Activated naive CD8-positive, alpha-beta T cell (primary cell): Measurements from ENCODE around the gene STMN1.
"Not testable (repeated sequence)": the region's sequence is repeated elsewhere in the genome, so short reads cannot be mapped to it uniquely, and the experiment has no call there.

Experiments
- H3K27ac Mint-ChIP-seq: one replicate; pipeline ENCODE4 v1.8.0; 2021; ENCODE audit warnings: mixed read lengths
- H3K27me3 Mint-ChIP-seq: one replicate; pipeline ENCODE4 v1.8.0; 2021; ENCODE audit warnings: mixed read lengths
- H3K36me3 Mint-ChIP-seq: one replicate; pipeline ENCODE4 v1.8.0; 2021; ENCODE audit warnings: mixed read lengths
- H3K4me1 Mint-ChIP-seq: one replicate; pipeline ENCODE4 v1.8.0; 2021; ENCODE audit warnings: low read depth, mixed read lengths
- H3K4me3 Mint-ChIP-seq: one replicate; pipeline ENCODE4 v1.8.0; 2021; ENCODE audit warnings: mild to moderate bottlenecking, mixed read lengths
- H3K9me3 Mint-ChIP-seq: one replicate; pipeline ENCODE4 v1.8.0; 2021; ENCODE audit warnings: low read depth, mixed read lengths

STMN1 gene

GRCh38 chr1:25905680-25906643 lies at the start of gene STMN1:
Gene STMN1 (minus strand): TSS chr1:25906419. CDS start chr1:25904676, 1,743 bp downstream.
- Mint-ChIP-seq H3K27me3 (no peaks in the 10 kb centered on the region), H3K27ac (peak within 1 kb of the TSS; percentile 86), H3K4me1 (peaks cover 27% of the 10 kb centered on the region), H3K9me3 (no peaks in the 10 kb centered on the region), H3K36me3 (peaks cover 1% of the 10 kb centered on the region), H3K4me3 (peak within 1 kb of the TSS; percentile 91)

GRCh38 chr1:25955553-25955952 lies 49.3 kb upstream of the STMN1 start:
- H3K27ac Mint-ChIP-seq, result no peak overlapping the region

DNA sequence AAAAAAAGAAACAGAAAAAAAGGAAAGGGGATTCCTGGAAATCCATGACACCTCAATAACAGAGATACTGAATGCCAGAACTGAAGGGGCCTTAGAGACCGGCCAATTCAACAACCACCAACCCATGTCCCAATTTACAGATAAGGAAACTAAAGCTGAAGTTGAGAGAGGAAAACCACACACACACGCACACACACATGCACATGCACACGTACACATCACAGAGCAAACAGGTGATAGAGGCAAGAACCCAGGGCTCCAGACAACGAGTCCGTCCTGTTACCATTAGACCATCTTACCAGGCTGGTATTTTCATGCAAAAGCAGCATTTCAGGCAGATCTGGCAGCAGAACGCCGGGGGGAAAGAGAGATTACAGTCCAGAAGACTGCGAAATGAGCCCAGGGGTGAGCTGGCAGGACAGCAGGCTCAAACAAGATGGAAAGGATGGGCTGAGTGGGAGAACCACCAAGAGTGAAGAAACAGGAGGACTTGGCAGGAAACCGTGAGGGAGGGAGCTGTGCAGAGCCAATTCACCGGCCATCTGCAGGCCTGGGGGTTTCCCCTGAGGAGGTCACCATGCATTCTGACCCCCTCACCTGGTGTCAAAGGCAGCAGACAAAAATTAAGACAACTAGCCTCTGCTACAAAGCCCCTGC lies 48.2 kb upstream of the STMN1 start:
- no peaks in the 10 kb centered on the region for H3K9me3 Mint-ChIP-seq
- H3K27ac Mint-ChIP-seq, result no peak overlapping the region
- H3K4me3 Mint-ChIP-seq, result no peak overlapping the region
- H3K36me3 Mint-ChIP-seq, result peaks cover 6% of the 10 kb centered on the region
- H3K4me1 Mint-ChIP-seq, result peaks cover 2% of the 10 kb centered on the region
- no peaks in the 10 kb centered on the region for H3K27me3 Mint-ChIP-seq

More at GRCh38 chr1:25955553-25955952, 49.3 kb upstream of the STMN1 start:
- peaks cover 10% of the 10 kb centered on the region for H3K36me3 Mint-ChIP-seq
- H3K4me3 Mint-ChIP-seq, result no peak overlapping the region
- peaks cover 2% of the 10 kb centered on the region for H3K4me1 Mint-ChIP-seq
- H3K9me3 Mint-ChIP-seq, result no peaks in the 10 kb centered on the region
- no peaks in the 10 kb centered on the region for H3K27me3 Mint-ChIP-seq

DNA sequence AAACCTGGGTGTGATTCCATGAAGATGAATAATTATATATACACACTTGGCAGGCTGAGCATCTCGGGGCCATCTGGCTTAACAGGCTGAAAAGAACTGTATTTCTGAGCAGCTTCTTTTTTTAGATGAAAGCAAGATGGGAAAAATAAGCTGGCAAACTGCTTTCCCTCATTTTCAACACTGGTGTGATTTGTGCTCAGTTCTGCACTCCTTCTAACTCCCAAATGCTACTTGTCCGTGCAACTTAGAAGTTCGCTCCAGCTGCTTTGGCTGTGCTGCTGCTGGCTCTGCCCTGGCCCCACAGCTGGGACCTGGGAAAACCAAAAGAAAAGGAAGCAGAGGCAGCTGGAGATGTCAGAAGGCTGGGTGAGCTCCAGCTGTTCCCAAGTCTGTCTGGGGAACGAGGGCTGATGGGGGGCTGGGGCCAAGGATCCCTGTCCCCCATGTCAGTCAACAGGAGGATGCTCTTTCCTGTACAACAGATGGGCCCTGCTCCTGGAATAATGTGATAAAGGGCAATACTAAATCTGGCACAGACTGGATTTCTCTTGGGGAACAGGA lies 46.7 kb upstream of the STMN1 start:
- Mint-ChIP-seq H3K4me3 (no peak overlapping the region), H3K9me3 (no peaks in the 10 kb centered on the region), H3K27ac (no peak overlapping the region), H3K27me3 (no peaks in the 10 kb centered on the region), H3K36me3 (no peaks in the 10 kb centered on the region), H3K4me1 (peaks cover 2% of the 10 kb centered on the region)

GRCh38 chr1:25948641-25949040 lies 42.4 kb upstream of the STMN1 start:
- H3K4me3 Mint-ChIP-seq, result no peak overlapping the region
- H3K9me3 Mint-ChIP-seq, result no peaks in the 10 kb centered on the region
- no peak overlapping the region for H3K27ac Mint-ChIP-seq
- peaks cover 1% of the 10 kb centered on the region for H3K36me3 Mint-ChIP-seq
- no peaks in the 10 kb centered on the region for H3K4me1 Mint-ChIP-seq
- no peaks in the 10 kb centered on the region for H3K27me3 Mint-ChIP-seq

DNA sequence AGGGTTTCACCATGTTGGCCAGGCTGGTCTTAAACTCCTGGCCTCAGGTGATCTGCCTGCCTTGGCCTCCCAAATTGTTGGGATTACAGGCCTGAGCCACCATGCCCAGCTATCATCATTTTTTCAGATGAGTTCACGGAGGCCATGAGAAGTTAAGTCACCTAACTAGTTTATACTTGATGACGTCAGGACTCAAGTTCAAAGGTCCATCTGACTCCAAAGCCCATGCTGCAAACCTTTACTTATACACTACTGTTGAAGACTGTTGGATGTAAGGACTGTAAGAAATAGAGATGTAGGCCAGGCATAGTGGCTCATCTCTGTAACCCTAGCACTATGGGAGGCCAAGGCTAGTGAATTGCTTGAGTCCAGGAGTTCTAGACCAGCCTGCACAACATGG lies 40.8 kb upstream of the STMN1 start:
- Mint-ChIP-seq H3K27me3 (peaks cover 2% of the 10 kb centered on the region), H3K4me1 (no peaks in the 10 kb centered on the region), H3K36me3 (peaks cover 8% of the 10 kb centered on the region), H3K9me3 (peaks cover 4% of the 10 kb centered on the region), H3K27ac (no peak overlapping the region), H3K4me3 (no peak overlapping the region)

DNA sequence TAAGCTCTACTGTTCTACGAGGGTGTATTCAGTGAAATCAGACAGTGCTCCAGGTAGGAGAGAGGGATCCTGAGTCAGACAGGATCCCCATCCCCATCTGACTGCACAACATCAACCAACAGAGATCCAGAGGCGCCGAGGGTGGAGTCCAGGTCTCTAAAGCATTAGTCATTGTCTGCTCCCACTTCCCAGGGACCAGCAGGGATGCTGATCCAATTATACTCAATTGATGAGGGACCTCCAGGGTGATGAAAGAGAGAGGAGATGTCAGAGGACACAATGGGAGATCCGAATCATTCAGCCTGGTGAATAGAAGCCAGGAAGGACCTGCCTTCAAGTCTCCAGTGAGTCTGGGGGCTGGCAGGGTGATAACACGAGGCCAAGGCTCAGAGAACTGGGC lies 39.5 kb upstream of the STMN1 start:
- peaks cover 4% of the 10 kb centered on the region for H3K9me3 Mint-ChIP-seq
- H3K36me3 Mint-ChIP-seq, result peaks cover 8% of the 10 kb centered on the region
- H3K4me1 Mint-ChIP-seq, result no peaks in the 10 kb centered on the region
- no peak overlapping the region for H3K27ac Mint-ChIP-seq
- H3K4me3 Mint-ChIP-seq, result no peak overlapping the region
- peaks cover 2% of the 10 kb centered on the region for H3K27me3 Mint-ChIP-seq

- Mint-ChIP-seq H3K9me3 (peaks cover 4% of the 10 kb centered on the region), H3K4me1 (no peaks in the 10 kb centered on the region), H3K36me3 (peaks cover 8% of the 10 kb centered on the region), H3K4me3 (no peak overlapping the region), H3K27ac (no peak overlapping the region), H3K27me3 (peaks cover 2% of the 10 kb centered on the region)
Observed at GRCh38 chr1:25944986-25945385, 38.8 kb upstream of the STMN1 start.

DNA sequence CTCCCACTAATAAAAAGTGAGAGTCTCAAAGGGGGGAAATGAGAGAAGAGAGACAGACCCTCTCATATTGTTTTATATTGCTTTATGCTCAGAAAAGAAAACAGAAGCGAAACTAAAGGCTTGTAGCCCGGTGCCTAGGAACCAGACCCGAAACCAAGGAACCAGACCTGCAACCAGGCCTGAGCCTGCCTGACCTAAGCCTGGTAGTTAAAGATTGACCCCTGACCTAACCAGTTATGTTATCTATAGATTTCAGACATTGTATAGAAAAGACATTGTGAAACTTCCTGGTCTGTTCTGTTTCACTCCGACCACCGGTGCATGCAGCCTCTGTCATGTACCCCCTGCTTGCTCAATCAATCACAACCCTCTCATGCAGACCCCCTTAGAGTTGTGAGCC lies 37.3 kb upstream of the STMN1 start:
- not testable (repeated sequence) for H3K4me3 Mint-ChIP-seq, H3K4me1 Mint-ChIP-seq, H3K36me3 Mint-ChIP-seq, H3K9me3 Mint-ChIP-seq, H3K27ac Mint-ChIP-seq, H3K27me3 Mint-ChIP-seq

- Mint-ChIP-seq H3K4me3 (no peak overlapping the region), H3K27ac (no peak overlapping the region), H3K27me3 (no peaks in the 10 kb centered on the region), H3K4me1 (no peaks in the 10 kb centered on the region), H3K36me3 (no peaks in the 10 kb centered on the region), H3K9me3 (no peaks in the 10 kb centered on the region)
Observed at GRCh38 chr1:25936947-25937346, 30.7 kb upstream of the STMN1 start.

GRCh38 chr1:25933479-25934365 lies 27.5 kb upstream of the STMN1 start:
- H3K36me3 Mint-ChIP-seq, result no peaks in the 10 kb centered on the region
- H3K27ac Mint-ChIP-seq, result no peak overlapping the region

GRCh38 chr1:25932811-25933400 lies 26.7 kb upstream of the STMN1 start:
- not testable (repeated sequence) for H3K36me3 Mint-ChIP-seq, H3K9me3 Mint-ChIP-seq, H3K27me3 Mint-ChIP-seq, H3K4me3 Mint-ChIP-seq, H3K27ac Mint-ChIP-seq, H3K4me1 Mint-ChIP-seq

More at GRCh38 chr1:25933479-25934365, 27.5 kb upstream of the STMN1 start:
- Mint-ChIP-seq H3K4me3 (no peak overlapping the region), H3K27me3 (no peaks in the 10 kb centered on the region), H3K4me1 (no peaks in the 10 kb centered on the region), H3K9me3 (no peaks in the 10 kb centered on the region)

- Mint-ChIP-seq H3K9me3 (no peaks in the 10 kb centered on the region), H3K36me3 (no peaks in the 10 kb centered on the region), H3K27me3 (no peaks in the 10 kb centered on the region), H3K27ac (no peak overlapping the region), H3K4me3 (no peak overlapping the region), H3K4me1 (no peaks in the 10 kb centered on the region)
Observed at GRCh38 chr1:25932321-25932720, 26.1 kb upstream of the STMN1 start.

DNA sequence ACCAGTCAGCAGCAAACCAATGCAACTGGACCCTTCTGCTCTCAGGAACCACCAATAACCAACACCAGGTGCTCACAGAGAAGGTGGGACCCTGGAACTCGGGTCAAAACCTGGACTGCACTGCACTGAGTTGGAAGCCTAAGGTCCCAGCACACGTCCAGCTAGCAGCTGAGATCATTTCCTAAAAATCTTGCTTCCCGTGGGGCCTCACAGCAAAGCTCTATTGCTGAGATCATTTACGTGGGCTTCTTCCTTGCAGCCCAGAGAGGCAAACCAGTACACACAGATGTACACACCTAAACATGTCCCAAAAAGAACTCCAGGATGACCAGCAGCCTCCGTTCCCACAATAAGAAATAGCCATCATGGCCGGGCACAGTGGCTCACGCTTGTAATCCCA lies 22.8 kb upstream of the STMN1 start:
- H3K4me1 Mint-ChIP-seq, result peaks cover 8% of the 10 kb centered on the region
- no peak overlapping the region for H3K4me3 Mint-ChIP-seq
- H3K9me3 Mint-ChIP-seq, result no peaks in the 10 kb centered on the region
- H3K36me3 Mint-ChIP-seq, result no peaks in the 10 kb centered on the region
- H3K27ac Mint-ChIP-seq, result no peak overlapping the region
- no peaks in the 10 kb centered on the region for H3K27me3 Mint-ChIP-seq
